Measurements from ENCODE around the gene DLGAP1. TPM values are rescaled to one million over a fixed set of nuclear protein-coding genes. Genes with fewer than 3 reads are reported as not detected.

DLGAP1 gene
- total RNA-seq, 1 donor from 2014 or later, result 0.05 TPM

DNA sequence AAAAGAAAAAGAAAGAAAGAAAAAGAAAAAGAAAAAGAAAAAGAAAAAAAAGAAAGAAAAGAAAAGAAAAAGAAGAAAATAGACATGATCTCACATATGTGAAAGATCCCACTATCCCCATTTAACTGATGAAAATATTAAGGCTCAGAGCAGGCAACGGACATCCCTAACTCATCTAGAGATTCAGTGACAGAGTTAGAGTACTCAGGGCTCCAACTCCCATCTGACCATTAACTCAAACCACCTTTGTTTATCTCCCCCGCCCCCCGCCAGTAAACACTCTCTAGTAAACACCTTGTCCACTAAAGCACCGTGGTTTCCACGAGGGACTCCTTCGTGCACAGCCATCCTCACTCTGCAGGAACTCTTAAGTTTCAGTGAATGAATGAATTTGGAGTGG lies 862.2 kb downstream of the DLGAP1 start:
- TF ChIP-seq, protein P1, sequence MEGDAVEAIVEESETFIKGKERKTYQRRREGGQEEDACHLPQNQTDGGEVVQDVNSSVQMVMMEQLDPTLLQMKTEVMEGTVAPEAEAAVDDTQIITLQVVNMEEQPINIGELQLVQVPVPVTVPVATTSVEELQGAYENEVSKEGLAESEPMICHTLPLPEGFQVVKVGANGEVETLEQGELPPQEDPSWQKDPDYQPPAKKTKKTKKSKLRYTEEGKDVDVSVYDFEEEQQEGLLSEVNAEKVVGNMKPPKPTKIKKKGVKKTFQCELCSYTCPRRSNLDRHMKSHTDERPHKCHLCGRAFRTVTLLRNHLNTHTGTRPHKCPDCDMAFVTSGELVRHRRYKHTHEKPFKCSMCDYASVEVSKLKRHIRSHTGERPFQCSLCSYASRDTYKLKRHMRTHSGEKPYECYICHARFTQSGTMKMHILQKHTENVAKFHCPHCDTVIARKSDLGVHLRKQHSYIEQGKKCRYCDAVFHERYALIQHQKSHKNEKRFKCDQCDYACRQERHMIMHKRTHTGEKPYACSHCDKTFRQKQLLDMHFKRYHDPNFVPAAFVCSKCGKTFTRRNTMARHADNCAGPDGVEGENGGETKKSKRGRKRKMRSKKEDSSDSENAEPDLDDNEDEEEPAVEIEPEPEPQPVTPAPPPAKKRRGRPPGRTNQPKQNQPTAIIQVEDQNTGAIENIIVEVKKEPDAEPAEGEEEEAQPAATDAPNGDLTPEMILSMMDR (IDR thresholded peaks at IDR 0.05; ENCODE audit: borderline replicate concordance), result no peak
- H3K27ac ChIP-seq (replicated peaks), result peak overlapping the region; percentile 99
- no peaks in the 10 kb centered on the region for H3K36me3 ChIP-seq
- no peaks in the 10 kb centered on the region for H3K27me3 ChIP-seq (ENCODE audit: low read depth)
- H3K9me3 ChIP-seq (replicated peaks), result no peaks in the 10 kb centered on the region
- DNase-seq, result no peak
- H3K4me1 ChIP-seq, result peaks cover 45% of the 10 kb centered on the region
- intact Hi-C loops (cut with micrococcal nuclease), result loop anchor here (5.0 kb wide), 2 partner anchors 74 to 136 kb away; no protein-coding TSS in a partner anchor
- H3K4me3 ChIP-seq, result no peak overlapping the region

DNA sequence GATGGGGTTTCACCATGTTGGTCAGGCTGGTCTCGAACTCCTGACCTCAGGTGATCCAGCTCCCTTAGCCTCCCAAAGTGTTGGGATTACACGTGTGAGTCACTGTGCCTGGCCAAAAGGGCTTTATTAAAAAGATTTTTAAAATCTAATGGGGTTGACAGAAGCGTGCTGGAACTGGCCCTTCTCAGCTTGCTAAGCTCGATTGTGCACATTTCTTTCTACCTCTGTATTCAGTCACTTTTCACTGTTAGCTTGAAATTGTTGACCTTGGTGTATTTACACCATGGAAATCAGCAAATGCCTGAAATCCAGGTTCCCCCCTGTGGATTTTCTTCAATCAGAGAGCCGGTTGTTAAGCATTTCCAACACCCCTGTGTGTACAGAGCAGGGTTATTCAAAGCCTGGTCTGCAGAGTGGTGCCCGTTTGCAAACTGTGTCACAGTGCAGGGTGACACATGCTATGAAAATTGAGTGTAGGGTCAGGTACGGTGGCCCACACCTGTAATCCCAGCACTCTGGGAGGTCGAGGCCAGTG lies 864.9 kb downstream of the DLGAP1 start:
- DNase-seq, result no peak
- TF ChIP-seq, protein P1 (IDR thresholded peaks at IDR 0.05; ENCODE audit: borderline replicate concordance), result no peak
- Histone ChIP-seq H3K27me3 (ENCODE audit: low read depth) (no peaks in the 10 kb centered on the region), H3K9me3 (replicated peaks) (no peaks in the 10 kb centered on the region), H3K4me1 (peaks cover 23% of the 10 kb centered on the region), H3K36me3 (no peaks in the 10 kb centered on the region), H3K27ac (replicated peaks) (no peak overlapping the region), H3K4me3 (no peak overlapping the region)
- intact Hi-C loops (cut with micrococcal nuclease), result loop anchor here (5.0 kb wide), 2 partner anchors 77 to 133 kb away; no protein-coding TSS in a partner anchor

DNA sequence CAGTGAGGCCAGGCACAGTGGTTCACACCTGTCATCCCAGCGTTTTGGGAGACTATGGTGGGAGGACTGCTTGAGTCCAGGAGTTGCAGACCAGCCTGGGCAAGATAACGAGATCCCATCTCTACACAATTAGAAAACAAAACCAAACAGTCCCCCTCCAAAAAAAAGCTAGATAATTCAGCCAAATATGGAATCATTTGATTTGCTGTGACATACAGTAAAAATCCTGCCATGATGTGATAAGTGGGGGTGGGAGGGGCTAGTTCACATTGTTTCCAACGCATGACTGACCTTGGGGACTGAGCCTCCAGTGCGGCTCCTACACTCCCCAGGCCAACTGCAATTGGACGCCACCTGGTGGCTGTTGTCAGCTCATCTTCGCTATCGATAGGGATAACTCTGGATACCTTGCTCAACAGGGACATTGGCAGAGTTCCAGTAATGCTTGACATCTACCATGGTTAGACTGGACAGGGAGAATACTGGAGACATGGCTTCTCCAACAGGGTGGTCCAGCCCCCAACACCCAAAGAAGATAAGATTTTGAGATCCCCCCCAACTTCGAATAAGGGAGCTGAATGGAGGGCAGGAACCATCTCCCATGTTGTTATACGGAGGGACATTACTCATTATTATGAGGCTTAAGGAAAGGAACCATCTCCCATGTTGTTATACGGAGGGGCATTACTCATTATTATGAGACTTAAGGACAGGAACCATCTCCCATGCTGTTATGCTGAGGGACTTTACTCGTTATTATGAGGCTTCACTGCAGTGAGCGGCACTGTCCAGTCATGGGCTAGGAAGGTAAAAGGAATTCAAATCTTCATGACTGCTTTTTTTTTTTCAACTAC lies 869.2 kb downstream of the DLGAP1 start:
- Histone ChIP-seq H3K4me1 (peaks cover 5% of the 10 kb centered on the region), H3K9me3 (replicated peaks) (no peaks in the 10 kb centered on the region), H3K27ac (replicated peaks) (no peak overlapping the region), H3K36me3 (no peaks in the 10 kb centered on the region), H3K4me3 (no peak overlapping the region), H3K27me3 (ENCODE audit: low read depth) (no peaks in the 10 kb centered on the region)
- TF ChIP-seq, protein P1 (IDR thresholded peaks at IDR 0.05; ENCODE audit: borderline replicate concordance), result peak; percentile 76
- peak; percentile 69 for DNase-seq
- intact Hi-C loops (cut with micrococcal nuclease), result loop anchor here (5.0 kb wide), 2 partner anchors 119 to 304 kb away; no protein-coding TSS in a partner anchor

DNA sequence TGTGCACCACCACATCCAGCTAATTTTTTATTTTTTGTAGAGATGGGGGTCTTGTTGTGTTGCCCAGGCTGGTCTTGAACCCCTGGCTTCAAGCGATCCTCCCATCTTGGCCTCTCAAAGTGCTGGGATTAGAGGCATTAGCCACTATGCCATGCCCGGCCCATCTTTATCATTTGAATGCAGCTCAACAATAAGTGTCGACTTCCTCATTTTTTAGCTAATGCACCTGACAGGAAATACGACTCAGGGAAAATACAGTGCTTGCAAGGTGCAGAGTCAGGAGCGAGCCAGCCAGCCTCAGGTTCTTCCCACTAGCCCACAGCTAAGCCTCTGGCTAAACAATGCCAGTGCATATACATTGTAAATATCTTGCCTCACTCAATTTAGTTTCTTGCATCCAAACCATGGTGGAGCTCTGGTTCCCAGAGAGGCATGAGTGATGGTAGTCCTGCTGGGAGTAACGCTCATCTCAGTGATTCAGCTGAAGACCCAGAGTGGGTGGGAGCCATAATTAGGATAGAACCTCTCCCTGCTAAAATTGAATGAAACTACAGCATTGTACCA lies 870.1 kb downstream of the DLGAP1 start:
- no peak overlapping the region for H3K27ac ChIP-seq (replicated peaks)
- no peak overlapping the region for H3K4me3 ChIP-seq
- no peak for DNase-seq
- intact Hi-C loops (cut with micrococcal nuclease), result loop anchor here (5.0 kb wide), 2 partner anchors 118 to 303 kb away; no protein-coding TSS in a partner anchor
- TF ChIP-seq, protein P1 (IDR thresholded peaks at IDR 0.05; ENCODE audit: borderline replicate concordance), result no peak
- no peaks in the 10 kb centered on the region for H3K27me3 ChIP-seq (ENCODE audit: low read depth)
- H3K36me3 ChIP-seq, result no peaks in the 10 kb centered on the region
- H3K4me1 ChIP-seq, result peaks cover 5% of the 10 kb centered on the region
- no peaks in the 10 kb centered on the region for H3K9me3 ChIP-seq (replicated peaks)

DNA sequence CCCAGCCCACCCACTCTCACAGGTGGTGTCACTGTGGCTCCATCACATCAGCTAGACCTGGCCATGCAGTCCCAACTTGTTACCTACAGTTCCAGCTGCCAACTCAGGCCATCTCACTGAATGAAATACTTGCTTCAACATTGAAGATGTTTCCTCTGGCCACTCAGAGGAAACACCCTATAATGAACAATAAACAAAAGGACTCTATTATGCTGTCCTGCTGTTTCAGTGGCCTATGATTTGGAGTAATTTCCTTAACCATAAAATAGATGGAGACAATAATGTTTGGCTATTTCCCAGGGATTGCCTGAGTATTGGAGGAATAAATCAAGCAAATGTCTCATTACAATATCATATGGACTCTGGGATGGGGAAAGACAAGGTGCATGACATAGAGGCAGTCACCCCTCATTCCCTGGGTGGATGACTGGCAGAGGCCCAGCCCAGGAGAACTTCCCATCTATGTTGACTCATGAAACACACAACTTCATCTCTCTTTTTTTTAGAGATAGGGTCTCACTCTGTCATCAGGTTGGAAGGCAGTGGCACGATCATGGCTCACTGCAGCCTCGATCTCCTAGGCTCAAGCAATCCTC lies 870.7 kb downstream of the DLGAP1 start:
- Histone ChIP-seq H3K9me3 (replicated peaks) (no peaks in the 10 kb centered on the region), H3K27ac (replicated peaks) (no peak overlapping the region), H3K4me3 (no peak overlapping the region), H3K4me1 (peaks cover 5% of the 10 kb centered on the region), H3K27me3 (ENCODE audit: low read depth) (no peaks in the 10 kb centered on the region), H3K36me3 (no peaks in the 10 kb centered on the region)
- intact Hi-C loops (cut with micrococcal nuclease), result no loop called here
- TF ChIP-seq, protein P1 (IDR thresholded peaks at IDR 0.05; ENCODE audit: borderline replicate concordance), result no peak
- no peak for DNase-seq
